Measurements from ENCODE around the gene SCYGR2.
"Not testable (repeated sequence)": the region's sequence is repeated elsewhere in the genome, so short reads cannot be mapped to it uniquely, and the experiment has no call there.

Gene SCYGR2

GRCh38 chr2:227598835-227599503, at the start of gene SCYGR2:
Gene SCYGR2, plus strand, starts transcription at chr2:227598893. Its CDS starts 0 bp downstream, at chr2:227598893.
- DNase-seq (ENCODE audit: low read depth in 1 of 2, low spot score in 1 of 2) = not testable (repeated sequence)

- no peak for DNase-seq (ENCODE audit: low read depth in 1 of 2, low spot score in 1 of 2)
Measured at GRCh38 chr2:227551836-227552235, 46.9 kb upstream of the SCYGR2 start.

GRCh38 chr2:227562581-227562980, 36.1 kb upstream of the SCYGR2 start:
- no peak for DNase-seq (ENCODE audit: low read depth in 1 of 2, low spot score in 1 of 2)

- no peak for DNase-seq (ENCODE audit: low read depth in 1 of 2, low spot score in 1 of 2)
Measured at GRCh38 chr2:227565080-227565479, 33.6 kb upstream of the SCYGR2 start.

GRCh38 chr2:227566012-227566411, 32.7 kb upstream of the SCYGR2 start:
- no peak for DNase-seq (ENCODE audit: low read depth in 1 of 2, low spot score in 1 of 2)

- DNase-seq (ENCODE audit: low read depth in 1 of 2, low spot score in 1 of 2) = no peak
Measured at GRCh38 chr2:227568852-227569169, 29.9 kb upstream of the SCYGR2 start.

- DNase-seq (ENCODE audit: low read depth in 1 of 2, low spot score in 1 of 2) = no peak
Measured at GRCh38 chr2:227570615-227571014, 28.1 kb upstream of the SCYGR2 start.

- no peak for DNase-seq (ENCODE audit: low read depth in 1 of 2, low spot score in 1 of 2)
Measured at GRCh38 chr2:227576110-227576509, 22.6 kb upstream of the SCYGR2 start.

GRCh38 chr2:227576812-227577211, 21.9 kb upstream of the SCYGR2 start:
- DNase-seq (ENCODE audit: low read depth in 1 of 2, low spot score in 1 of 2) = no peak

- DNase-seq (ENCODE audit: low read depth in 1 of 2, low spot score in 1 of 2) = no peak
Measured at GRCh38 chr2:227577555-227577954, 21.1 kb upstream of the SCYGR2 start.

- DNase-seq (ENCODE audit: low read depth in 1 of 2, low spot score in 1 of 2) = no peak
Measured at GRCh38 chr2:227578642-227579041, 20.1 kb upstream of the SCYGR2 start.

GRCh38 chr2:227579791-227580190, 18.9 kb upstream of the SCYGR2 start:
- DNase-seq (ENCODE audit: low read depth in 1 of 2, low spot score in 1 of 2) = no peak

- no peak for DNase-seq (ENCODE audit: low read depth in 1 of 2, low spot score in 1 of 2)
Measured at GRCh38 chr2:227582369-227582768, 16.3 kb upstream of the SCYGR2 start.

GRCh38 chr2:227592694-227593387, 5.9 kb upstream of the SCYGR2 start:
- no peak for DNase-seq (ENCODE audit: low read depth in 1 of 2, low spot score in 1 of 2)

GRCh38 chr2:227595797-227596196, 2.9 kb upstream of the SCYGR2 start:
- no peak for DNase-seq (ENCODE audit: low read depth in 1 of 2, low spot score in 1 of 2)

- DNase-seq (ENCODE audit: low read depth in 1 of 2, low spot score in 1 of 2) = no peak
Measured at GRCh38 chr2:227597036-227597435, 1.7 kb upstream of the SCYGR2 start.

- no peak for DNase-seq (ENCODE audit: low read depth in 1 of 2, low spot score in 1 of 2)
Measured at GRCh38 chr2:227597998-227598397, 695 bp upstream of the SCYGR2 start.

GRCh38 chr2:227602358-227602757, 3.7 kb downstream of the SCYGR2 start:
- DNase-seq (ENCODE audit: low read depth in 1 of 2, low spot score in 1 of 2) = no peak

- DNase-seq (ENCODE audit: low read depth in 1 of 2, low spot score in 1 of 2) = no peak
Measured at GRCh38 chr2:227606476-227606875, 7.8 kb downstream of the SCYGR2 start.

GRCh38 chr2:227607941-227608340, 9.2 kb downstream of the SCYGR2 start:
- DNase-seq (ENCODE audit: low read depth in 1 of 2, low spot score in 1 of 2) = no peak

GRCh38 chr2:227608561-227609338, 10.1 kb downstream of the SCYGR2 start:
- no peak for DNase-seq (ENCODE audit: low read depth in 1 of 2, low spot score in 1 of 2)

GRCh38 chr2:227610123-227610522, 11.4 kb downstream of the SCYGR2 start:
- no peak for DNase-seq (ENCODE audit: low read depth in 1 of 2, low spot score in 1 of 2)
